ENCODE results near the gene NLRP1. TPM values are rescaled to one million over a fixed set of nuclear protein-coding genes. Genes with fewer than 3 reads are reported as not detected.
"Not testable (repeated sequence)": the region's sequence is repeated elsewhere in the genome, so short reads cannot be mapped to it uniquely, and the experiment has no call there.

NLRP1 gene
- total RNA-seq, 2 donors from 2014 or later: 18.1 to 19.6 TPM

GRCh38 chr17:5592382-5592781 is 8.1 kb upstream of the NLRP1 start:
- DNase-seq (ENCODE audit: low spot score): no peak
- intact Hi-C loops (cut with DNase I): no loop called here

GRCh38 chr17:5591966-5592365 is 7.7 kb upstream of the NLRP1 start:
- no peak for DNase-seq (ENCODE audit: low spot score)

GRCh38 chr17:5588584-5588983 is 4.3 kb upstream of the NLRP1 start:
- DNase-seq (ENCODE audit: low spot score): no peak
- intact Hi-C loops (cut with DNase I): loop anchor here in 1 of 2 donors (5.0 kb wide), 1 partner anchor 834 kb away; no protein-coding TSS in a partner anchor

More at GRCh38 chr17:5591966-5592365, 7.7 kb upstream of the NLRP1 start:
- intact Hi-C loops (cut with DNase I): no loop called here

GRCh38 chr17:5587438-5588032 is 3.2 kb upstream of the NLRP1 start:
- intact Hi-C loops (cut with DNase I): loop anchor here (2.0 to 5.0 kb wide), 2 partner anchors 833 to 835 kb away; no protein-coding TSS in a partner anchor
- DNase-seq (ENCODE audit: low spot score): no peak

GRCh38 chr17:5585836-5586521 is 1.7 kb upstream of the NLRP1 start:
- no peak for DNase-seq (ENCODE audit: low spot score)
- intact Hi-C loops (cut with DNase I): loop anchor here (2.0 to 5.0 kb wide), 2 partner anchors 835 to 836 kb away; no protein-coding TSS in a partner anchor

- DNase-seq (ENCODE audit: low spot score): no peak
- intact Hi-C loops (cut with DNase I): loop anchor here in 1 of 2 donors (5.0 kb wide), 1 partner anchor 837 kb away; no protein-coding TSS in a partner anchor
Observed at GRCh38 chr17:5585287-5585794, 1.0 kb upstream of the NLRP1 start.

GRCh38 chr17:5583426-5584382 is 605 bp downstream of the NLRP1 start:
- intact Hi-C loops (cut with DNase I): no loop called here

GRCh38 chr17:5582209-5583185 is 1.8 kb downstream of the NLRP1 start:
- intact Hi-C loops (cut with DNase I): no loop called here

More at GRCh38 chr17:5583426-5584382, 605 bp downstream of the NLRP1 start:
- DNase-seq (ENCODE audit: low spot score): no peak

GRCh38 chr17:5581655-5582054 is 2.7 kb downstream of the NLRP1 start:
- no peak for DNase-seq (ENCODE audit: low spot score)
- intact Hi-C loops (cut with DNase I): no loop called here

More at GRCh38 chr17:5582209-5583185, 1.8 kb downstream of the NLRP1 start:
- peak; percentile 69 for DNase-seq (ENCODE audit: low spot score)

- DNase-seq (ENCODE audit: low spot score): no peak
- intact Hi-C loops (cut with DNase I): no loop called here
Observed at GRCh38 chr17:5580969-5581368, 3.3 kb downstream of the NLRP1 start.

- intact Hi-C loops (cut with DNase I): no loop called here
- no peak for DNase-seq (ENCODE audit: low spot score)
Observed at GRCh38 chr17:5580367-5580766, 3.9 kb downstream of the NLRP1 start.

GRCh38 chr17:5578768-5579167 is 5.5 kb downstream of the NLRP1 start:
- intact Hi-C loops (cut with DNase I); DNase-seq (ENCODE audit: low spot score): not testable (repeated sequence)

- DNase-seq (ENCODE audit: low spot score); intact Hi-C loops (cut with DNase I): not testable (repeated sequence)
Observed at GRCh38 chr17:5573017-5573416, 11.3 kb downstream of the NLRP1 start.

GRCh38 chr17:5571281-5571680 is 13.0 kb downstream of the NLRP1 start:
- intact Hi-C loops (cut with DNase I): no loop called here
- no peak for DNase-seq (ENCODE audit: low spot score)

GRCh38 chr17:5565808-5566207 is 18.5 kb downstream of the NLRP1 start:
- intact Hi-C loops (cut with DNase I): no loop called here
- no peak for DNase-seq (ENCODE audit: low spot score)

- no peak for DNase-seq (ENCODE audit: low spot score)
- intact Hi-C loops (cut with DNase I): no loop called here
Observed at GRCh38 chr17:5563456-5563855, 20.9 kb downstream of the NLRP1 start.

GRCh38 chr17:5562661-5563360 is 21.5 kb downstream of the NLRP1 start:
- no peak for DNase-seq (ENCODE audit: low spot score)
- intact Hi-C loops (cut with DNase I): no loop called here

Measured in posterior vena cava (tissue), 2 donors.